ENCODE results near the gene TMPRSS13.

TMPRSS13 gene

GRCh38 chr11:117851106-117851505 lies 78.1 kb downstream of the TMPRSS13 start:
- DNase-seq (ENCODE audit: low read depth): no peak
